ENCODE results near the gene VEZT. TPM values are rescaled to one million over a fixed set of nuclear protein-coding genes. Genes with fewer than 3 reads are reported as not detected.

The VEZT gene
- total and polyA plus RNA-seq, 10 of the 15 experiments (the other 5 are each of a cell fraction or from before 2014, with no cell fraction given): 32.8 to 134 (median 66.2) TPM

DNA sequence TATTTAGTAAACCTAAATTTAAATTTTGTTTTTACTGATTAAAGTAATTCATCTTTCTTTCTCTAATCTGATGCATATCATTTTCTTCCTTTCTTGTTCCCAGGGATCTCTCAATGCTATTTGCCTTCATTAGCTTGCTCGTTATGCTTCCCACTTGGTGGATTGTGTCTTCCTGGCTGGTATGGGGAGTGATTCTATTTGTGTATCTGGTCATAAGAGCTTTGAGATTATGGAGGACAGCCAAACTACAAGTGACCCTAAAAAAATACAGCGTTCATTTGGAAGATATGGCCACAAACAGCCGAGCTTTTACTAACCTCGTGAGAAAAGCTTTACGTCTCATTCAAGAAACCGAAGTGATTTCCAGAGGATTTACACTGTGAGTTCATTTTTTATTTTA lies 48.6 kb downstream of the VEZT start (continued):
- TF ChIP-seq IRF4 (IDR thresholded peaks at IDR 0.05; ENCODE audit: low read depth, low read length): no peak
- TF ChIP-seq RUNX3 (IDR thresholded peaks at IDR 0.05; ENCODE audit: low read length): no peak
- no peak for TF ChIP-seq MEF2A (IDR thresholded peaks at IDR 0.05; ENCODE audit: insufficient read depth, low read depth, low read length)
- no peak for TF ChIP-seq GABPA (IDR thresholded peaks at IDR 0.05; ENCODE audit: low read depth)
- no peak for TF ChIP-seq YY1 (IDR thresholded peaks at IDR 0.05; ENCODE audit: low read depth, low read length)
- no peak for TF ChIP-seq STAT3 (IDR thresholded peaks at IDR 0.05; ENCODE audit: low read depth, low read length)
- TF ChIP-seq, protein P1, sequence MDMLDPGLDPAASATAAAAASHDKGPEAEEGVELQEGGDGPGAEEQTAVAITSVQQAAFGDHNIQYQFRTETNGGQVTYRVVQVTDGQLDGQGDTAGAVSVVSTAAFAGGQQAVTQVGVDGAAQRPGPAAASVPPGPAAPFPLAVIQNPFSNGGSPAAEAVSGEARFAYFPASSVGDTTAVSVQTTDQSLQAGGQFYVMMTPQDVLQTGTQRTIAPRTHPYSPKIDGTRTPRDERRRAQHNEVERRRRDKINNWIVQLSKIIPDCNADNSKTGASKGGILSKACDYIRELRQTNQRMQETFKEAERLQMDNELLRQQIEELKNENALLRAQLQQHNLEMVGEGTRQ (IDR thresholded peaks at IDR 0.05; ENCODE audit: borderline replicate concordance, low read depth, low read length): no peak
- TF ChIP-seq ASH2L (IDR thresholded peaks at IDR 0.05; ENCODE audit: borderline replicate concordance, low read depth): no peak
- TF ChIP-seq FOXK2 (IDR thresholded peaks at IDR 0.05): no peak
- no peak for TF ChIP-seq NR2C1 (IDR thresholded peaks at IDR 0.05)

DNA sequence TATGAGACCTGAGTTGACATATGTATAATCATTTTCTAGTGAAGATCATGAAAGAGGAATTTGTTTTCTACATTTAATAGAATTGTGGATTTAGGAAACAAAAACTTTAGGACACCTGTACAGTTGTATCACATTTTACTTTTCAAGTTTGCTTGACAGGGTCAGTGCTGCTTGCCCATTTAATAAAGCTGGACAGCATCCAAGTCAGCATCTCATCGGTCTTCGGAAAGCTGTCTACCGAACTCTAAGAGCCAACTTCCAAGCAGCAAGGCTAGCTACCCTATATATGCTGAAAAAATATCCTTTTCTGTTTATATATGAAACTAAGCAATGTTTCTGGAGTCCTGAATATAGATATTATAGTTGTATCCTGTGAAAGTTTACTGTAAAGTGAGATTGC lies 52.3 kb downstream of the VEZT start:
- ChIA-PET POLR2A (no interaction called here), CTCF (interaction anchor here (1.3 kb wide), 1 partner anchor 11 kb away, joined by 3 read pairs; no protein-coding TSS in a partner anchor), SMC1A (ENCODE audit: uncharacterized antibody, unreplicated experiment) (no interaction called here), RAD21 (ENCODE audit: unreplicated experiment) (no interaction called here)
- Histone ChIP-seq H2AFZ (ENCODE audit: control insufficient read depth, low read depth, low read length) (no peak overlapping the region), H3K9me3 (replicated peaks; ENCODE audit: control insufficient read depth, insufficient read depth, low read length) (no peaks in the 10 kb centered on the region), H3K27me3 (replicated peaks in 1 of 2; ENCODE audit: control insufficient read depth in 2 of 2, insufficient read depth in 2 of 2, low read length in 1 of 2) (no peaks in the 10 kb centered on the region), H3K27ac (ENCODE audit: control insufficient read depth, insufficient read depth) (no peak overlapping the region), H3K4me1 (ENCODE audit: control insufficient read depth, insufficient read depth, low read length) (no peaks in the 10 kb centered on the region), H3K9ac (ENCODE audit: control insufficient read depth, insufficient read depth, low read length) (no peak overlapping the region), H4K20me1 (ENCODE audit: control insufficient read depth, insufficient read depth) (no peaks in the 10 kb centered on the region), H3K36me3 (ENCODE audit: control insufficient read depth in 2 of 2, insufficient read depth in 2 of 2, low read length in 1 of 2) (peaks cover 0 to 20% of the 10 kb centered on the region in 2 experiments; a peak in 3 of 4 replicates), H3K4me3 (no peak overlapping the region), H3K4me2 (ENCODE audit: control insufficient read depth, insufficient read depth) (no peak overlapping the region), H3K79me2 (ENCODE audit: control insufficient read depth, insufficient read depth, low read length) (no peaks in the 10 kb centered on the region)
- BruUV-seq (replicated peaks): no TSS peak
- FAIRE-seq (no peak), ATAC-seq (no peak), DNase-seq (ENCODE audit: low read depth, low spot score) (no peak)
- intact Hi-C loops (cut with micrococcal nuclease; ENCODE audit: unreplicated experiment): no loop called here
- in situ Hi-C loops (cut with MboI): no loop called here
- WGBS (ENCODE audit: insufficient coverage, insufficient replicate concordance, low lambda C conversion rate, missing lambda C conversion rate): 94% methylated on average over 3 of the region's 3 CpGs
- TF ChIP-seq ZNF24 (IDR thresholded peaks at IDR 0.05) (no peak), HDGF (IDR thresholded peaks at IDR 0.05) (no peak), POLR2AphosphoS2 (IDR thresholded peaks at IDR 0.05; ENCODE audit: low read depth, low read length) (no peak), RUNX3 (IDR thresholded peaks at IDR 0.05; ENCODE audit: low read length) (no peak), NR2C2 (IDR thresholded peaks at IDR 0.05; ENCODE audit: borderline replicate concordance, control insufficient read depth, insufficient read length, low read depth) (no peak), TCF3 (IDR thresholded peaks at IDR 0.05; ENCODE audit: borderline replicate concordance, insufficient read depth, low read depth, low read length) (no peak), SMAD1 (IDR thresholded peaks at IDR 0.05; ENCODE audit: low read depth, partially characterized antibody) (no peak), ESRRA (IDR thresholded peaks at IDR 0.05; ENCODE audit: low read length) (no peak), IKZF2 (IDR thresholded peaks at IDR 0.05) (no peak), NRF1 (conservative IDR thresholded peaks at IDR 0.05; ENCODE audit: low read depth, low read length) (no peak)
- TF ChIP-seq, protein P2, sequence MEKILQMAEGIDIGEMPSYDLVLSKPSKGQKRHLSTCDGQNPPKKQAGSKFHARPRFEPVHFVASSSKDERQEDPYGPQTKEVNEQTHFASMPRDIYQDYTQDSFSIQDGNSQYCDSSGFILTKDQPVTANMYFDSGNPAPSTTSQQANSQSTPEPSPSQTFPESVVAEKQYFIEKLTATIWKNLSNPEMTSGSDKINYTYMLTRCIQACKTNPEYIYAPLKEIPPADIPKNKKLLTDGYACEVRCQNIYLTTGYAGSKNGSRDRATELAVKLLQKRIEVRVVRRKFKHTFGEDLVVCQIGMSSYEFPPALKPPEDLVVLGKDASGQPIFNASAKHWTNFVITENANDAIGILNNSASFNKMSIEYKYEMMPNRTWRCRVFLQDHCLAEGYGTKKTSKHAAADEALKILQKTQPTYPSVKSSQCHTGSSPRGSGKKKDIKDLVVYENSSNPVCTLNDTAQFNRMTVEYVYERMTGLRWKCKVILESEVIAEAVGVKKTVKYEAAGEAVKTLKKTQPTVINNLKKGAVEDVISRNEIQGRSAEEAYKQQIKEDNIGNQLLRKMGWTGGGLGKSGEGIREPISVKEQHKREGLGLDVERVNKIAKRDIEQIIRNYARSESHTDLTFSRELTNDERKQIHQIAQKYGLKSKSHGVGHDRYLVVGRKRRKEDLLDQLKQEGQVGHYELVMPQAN (conservative IDR thresholded peaks at IDR 0.05): no peak
- TF ChIP-seq, protein P3, sequence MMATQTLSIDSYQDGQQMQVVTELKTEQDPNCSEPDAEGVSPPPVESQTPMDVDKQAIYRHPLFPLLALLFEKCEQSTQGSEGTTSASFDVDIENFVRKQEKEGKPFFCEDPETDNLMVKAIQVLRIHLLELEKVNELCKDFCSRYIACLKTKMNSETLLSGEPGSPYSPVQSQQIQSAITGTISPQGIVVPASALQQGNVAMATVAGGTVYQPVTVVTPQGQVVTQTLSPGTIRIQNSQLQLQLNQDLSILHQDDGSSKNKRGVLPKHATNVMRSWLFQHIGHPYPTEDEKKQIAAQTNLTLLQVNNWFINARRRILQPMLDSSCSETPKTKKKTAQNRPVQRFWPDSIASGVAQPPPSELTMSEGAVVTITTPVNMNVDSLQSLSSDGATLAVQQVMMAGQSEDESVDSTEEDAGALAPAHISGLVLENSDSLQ (IDR thresholded peaks at IDR 0.05): no peak
- TF ChIP-seq, protein P4, sequence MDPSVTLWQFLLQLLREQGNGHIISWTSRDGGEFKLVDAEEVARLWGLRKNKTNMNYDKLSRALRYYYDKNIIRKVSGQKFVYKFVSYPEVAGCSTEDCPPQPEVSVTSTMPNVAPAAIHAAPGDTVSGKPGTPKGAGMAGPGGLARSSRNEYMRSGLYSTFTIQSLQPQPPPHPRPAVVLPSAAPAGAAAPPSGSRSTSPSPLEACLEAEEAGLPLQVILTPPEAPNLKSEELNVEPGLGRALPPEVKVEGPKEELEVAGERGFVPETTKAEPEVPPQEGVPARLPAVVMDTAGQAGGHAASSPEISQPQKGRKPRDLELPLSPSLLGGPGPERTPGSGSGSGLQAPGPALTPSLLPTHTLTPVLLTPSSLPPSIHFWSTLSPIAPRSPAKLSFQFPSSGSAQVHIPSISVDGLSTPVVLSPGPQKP (IDR thresholded peaks at IDR 0.05; ENCODE audit: low read depth, low read length): no peak
